Fibroblast of the conjunctiva (primary cell): ENCODE measurements around the gene ME3.
"Not testable (repeated sequence)": the region's sequence is repeated elsewhere in the genome, so short reads cannot be mapped to it uniquely, and the experiment has no call there.

Source experiments
- DNase-seq: peaks from one replicate; pipeline ENCODE4 v3.0.0-alpha.2; 2010; ENCODE audit warnings: low read depth

The ME3 gene

GRCh38 chr11:86587264-86588193 lies 84.9 kb downstream of the ME3 start:
- DNase-seq = no peak

- no peak for DNase-seq
Measured at GRCh38 chr11:86586307-86586706, 86.1 kb downstream of the ME3 start.

GRCh38 chr11:86582898-86583297 lies 89.5 kb downstream of the ME3 start:
- no peak for DNase-seq

DNA sequence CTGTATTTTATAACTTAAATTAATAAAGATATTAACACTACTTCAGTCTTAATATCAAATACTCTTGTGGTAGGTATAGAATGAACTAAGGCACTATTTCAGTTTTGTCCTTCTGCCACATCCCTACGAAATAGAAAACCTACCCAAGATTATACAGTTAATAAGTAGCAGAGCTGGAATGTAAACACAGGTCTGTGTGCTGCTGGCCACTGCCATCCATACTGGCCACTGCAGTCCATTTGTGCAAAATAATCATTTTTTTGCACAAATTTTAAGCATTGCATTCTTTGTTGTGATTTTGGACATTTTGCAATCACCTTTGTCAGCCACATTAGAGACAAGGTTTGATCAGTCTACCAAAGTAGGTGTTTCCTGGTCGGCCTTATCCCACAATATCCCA lies 91.9 kb downstream of the ME3 start:
- DNase-seq = no peak

DNA sequence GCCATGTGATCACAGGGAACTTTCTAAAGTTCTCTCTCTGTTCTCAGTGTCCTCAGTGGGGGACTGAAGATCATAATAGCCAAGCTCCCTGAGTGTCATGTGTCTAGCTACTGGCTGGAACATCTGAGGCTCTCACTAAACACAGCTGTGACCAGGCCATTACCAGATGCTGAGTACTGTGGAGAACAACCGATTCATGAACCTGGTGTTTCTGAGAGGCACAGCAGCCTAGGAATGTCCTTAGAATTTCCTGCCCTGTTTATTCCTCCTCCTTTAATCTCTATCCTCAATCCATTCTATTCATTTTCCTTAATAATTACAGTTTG lies 93.0 kb downstream of the ME3 start:
- DNase-seq = no peak

DNA sequence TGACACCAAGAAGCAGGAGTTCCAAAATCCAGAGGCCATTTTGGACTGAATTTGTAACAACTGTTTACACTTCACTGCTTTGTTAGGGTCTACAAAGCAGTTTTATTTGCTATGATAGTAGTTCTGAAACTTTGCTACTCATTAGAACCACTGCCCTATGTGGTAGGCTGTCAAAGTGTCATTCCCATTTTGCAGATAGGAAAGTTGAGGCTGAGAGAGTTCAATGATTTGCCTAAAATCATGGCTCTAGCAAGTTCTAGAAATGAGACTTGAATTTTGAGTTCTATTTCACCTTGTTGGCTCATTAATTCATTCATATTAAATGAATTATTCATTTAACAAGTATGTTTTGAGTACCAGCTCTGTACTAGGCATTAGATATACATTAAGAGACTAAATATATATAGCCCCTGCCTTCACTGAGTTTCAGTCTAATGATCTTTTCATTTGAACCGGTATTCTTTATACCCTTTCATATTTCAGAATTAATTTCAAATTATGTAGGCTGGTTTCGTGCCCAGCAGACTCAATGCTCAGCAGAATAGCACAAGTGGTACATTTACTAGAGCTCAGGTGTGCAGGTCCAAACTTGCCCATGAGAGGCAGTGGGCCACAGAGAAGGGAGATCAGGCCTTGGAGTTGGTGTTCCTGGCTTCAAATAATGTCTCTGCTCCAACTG lies 93.5 kb downstream of the ME3 start:
- no peak for DNase-seq

DNA sequence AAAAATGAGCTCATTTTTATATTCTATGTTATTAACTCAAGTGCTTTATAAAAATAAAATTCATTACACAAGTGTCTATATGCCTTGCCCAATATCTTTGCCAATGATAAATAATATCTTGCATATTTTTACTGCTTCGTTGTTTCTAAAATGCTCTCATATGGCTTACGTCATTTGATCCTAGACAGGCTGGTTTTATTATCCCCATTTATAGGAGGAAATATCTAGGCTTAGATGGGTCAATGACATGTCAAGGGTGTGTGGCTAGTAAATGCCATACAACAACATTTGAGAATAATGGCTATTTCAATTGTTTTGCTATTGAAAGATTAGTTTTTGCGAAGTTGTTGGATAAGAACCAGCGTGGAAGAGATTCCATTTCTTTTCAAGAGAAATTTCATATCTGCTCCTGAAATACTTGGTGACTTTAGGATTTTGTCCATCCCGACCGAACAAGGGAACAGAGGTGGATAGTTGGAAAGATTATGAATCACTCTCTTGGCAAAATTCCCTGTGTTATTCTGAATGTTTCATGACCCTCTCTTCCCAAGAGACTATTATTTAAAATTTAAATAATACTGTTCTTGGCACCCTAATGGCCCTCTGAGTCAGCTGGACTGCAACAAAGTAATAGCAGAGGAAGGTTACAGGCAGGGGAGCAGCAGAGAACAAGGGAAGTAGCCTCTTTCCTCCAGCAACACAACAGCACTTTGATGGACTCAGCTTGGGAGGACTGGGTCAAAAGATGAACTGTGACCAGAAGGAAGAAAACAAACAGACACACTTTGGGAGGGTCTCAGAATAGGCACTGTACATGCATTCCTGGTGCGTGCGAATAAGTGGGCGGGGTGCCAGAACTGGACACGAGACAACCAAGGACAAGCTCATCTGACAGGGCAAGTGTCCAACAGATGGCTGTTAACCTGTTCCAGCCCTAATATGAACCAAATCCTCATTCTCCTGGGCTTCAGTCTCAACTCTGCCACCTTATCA lies 94.5 kb downstream of the ME3 start:
- DNase-seq = peak; percentile 84

DNA sequence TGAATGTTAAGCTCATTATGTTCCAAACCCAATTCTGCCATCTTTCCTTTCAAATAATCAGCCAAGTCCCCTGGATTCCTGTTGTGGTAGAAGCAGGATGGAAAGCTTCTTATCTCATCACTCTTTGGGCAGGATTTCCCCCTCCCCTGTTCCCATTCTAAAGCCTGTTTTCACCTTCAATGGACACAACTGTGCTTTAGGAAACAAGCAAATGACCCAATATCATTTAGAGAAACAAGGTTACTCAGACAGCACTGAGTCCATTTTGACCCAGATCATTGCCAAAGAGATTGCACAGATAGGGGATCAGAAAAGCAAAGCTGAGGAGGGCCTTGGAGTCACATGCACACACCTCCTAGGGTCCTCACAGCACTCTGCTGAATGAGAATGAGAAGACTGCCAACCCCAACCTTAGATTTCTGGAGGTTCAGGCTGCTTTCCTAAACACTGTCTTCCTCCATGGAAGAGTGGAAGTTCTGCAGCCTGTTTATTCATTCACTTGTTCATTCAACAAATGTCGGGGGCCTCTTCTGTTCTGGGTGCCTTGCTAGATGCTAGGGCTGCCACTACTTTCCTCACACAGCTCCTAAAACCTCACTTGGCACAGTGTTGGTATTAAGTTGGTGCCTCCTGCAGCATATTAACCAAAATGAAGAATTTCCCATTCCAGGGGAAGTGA lies 95.3 kb downstream of the ME3 start:
- no peak for DNase-seq

DNA sequence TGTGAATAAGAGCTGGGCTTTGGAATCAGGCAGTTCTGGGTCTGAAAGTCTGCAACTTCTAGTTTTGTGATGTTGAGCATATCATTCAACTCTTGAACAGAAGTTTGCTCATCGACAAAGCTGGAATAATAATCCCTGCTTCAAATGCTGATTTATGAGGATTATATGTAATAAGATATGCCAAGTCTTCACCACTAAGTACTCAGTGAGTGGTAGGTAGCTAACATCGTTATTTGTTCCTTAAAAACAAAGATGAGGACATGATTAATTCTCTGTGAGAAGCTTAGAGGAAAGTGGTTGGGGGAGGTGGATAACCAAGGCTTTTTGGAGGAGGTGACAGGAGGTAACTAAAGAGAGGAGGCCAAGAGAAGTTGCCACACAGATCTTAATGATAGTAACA lies 96.5 kb downstream of the ME3 start:
- no peak for DNase-seq

DNA sequence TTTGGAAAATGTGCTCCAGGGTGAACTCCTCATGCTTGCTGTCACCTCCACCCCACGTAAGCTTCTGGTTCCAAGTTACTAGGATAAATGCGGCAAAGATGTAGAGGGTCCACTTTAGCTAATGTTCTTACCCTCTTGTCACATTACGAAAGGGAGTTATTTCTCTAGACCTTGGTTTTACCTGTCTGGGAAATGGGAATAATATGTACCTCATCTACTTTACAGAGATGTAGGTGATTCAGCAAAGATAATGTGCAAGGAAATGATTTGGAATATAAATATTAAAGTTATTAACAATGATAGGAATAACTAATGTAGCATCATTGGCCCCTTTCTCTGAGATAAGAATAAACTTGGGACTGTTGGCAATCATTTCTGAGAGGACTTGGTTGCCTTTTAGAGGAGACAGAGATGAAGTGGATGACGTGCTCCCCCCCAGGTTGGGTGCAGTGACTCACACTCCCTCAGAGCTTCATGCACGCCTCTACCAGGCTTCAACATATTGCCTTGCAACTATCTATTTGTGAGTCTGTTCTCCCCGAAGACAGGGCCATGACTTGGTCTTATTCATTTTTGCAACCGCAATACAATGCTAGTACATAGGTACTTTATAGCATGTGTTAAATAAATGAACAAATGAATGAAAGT lies 97.1 kb downstream of the ME3 start:
- DNase-seq = no peak

- no peak for DNase-seq
Measured at GRCh38 chr11:86574493-86575207, 97.8 kb downstream of the ME3 start.

- DNase-seq = no peak
Measured at GRCh38 chr11:86571273-86571948, 101.0 kb downstream of the ME3 start.

DNA sequence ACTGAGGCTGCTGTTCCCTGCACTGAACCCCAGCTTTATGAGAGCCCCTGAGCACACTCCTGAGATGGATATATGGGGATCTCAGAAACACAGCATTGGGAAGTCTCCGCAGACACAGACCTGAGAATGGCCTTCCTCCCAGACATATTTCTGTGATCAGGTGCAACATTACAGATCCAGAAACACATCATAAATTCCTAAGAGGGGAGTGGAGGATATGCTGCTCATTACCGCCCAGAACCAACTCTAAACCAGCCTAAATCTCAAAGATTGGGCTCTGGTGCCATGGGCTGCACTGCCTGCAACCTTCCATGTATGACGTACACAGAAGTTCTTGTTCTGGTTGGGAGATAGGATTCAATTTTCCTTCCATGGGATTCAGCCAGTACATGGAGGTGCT lies 102.0 kb downstream of the ME3 start:
- DNase-seq = no peak

GRCh38 chr11:86570020-86570419 lies 102.4 kb downstream of the ME3 start:
- DNase-seq = no peak

DNA sequence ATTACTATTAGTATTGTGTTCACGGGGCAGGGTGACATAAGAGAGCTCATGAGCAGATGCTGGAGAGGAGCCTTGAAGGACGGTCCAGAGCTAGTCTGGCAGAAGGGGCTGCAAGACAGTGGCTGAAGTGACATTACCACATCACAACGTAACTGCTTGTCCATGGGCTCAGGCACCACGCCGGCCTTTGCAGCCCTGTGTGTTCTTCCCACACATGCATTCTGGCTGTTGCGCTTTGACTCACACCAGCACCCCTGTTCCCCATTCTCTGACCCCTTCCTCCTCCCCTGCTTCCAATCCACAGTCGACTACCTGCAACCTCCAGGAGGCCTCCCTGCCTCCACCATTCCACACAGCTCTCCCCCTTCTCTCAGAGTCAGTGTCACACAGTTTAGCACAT lies 103.3 kb downstream of the ME3 start:
- DNase-seq = no peak

DNA sequence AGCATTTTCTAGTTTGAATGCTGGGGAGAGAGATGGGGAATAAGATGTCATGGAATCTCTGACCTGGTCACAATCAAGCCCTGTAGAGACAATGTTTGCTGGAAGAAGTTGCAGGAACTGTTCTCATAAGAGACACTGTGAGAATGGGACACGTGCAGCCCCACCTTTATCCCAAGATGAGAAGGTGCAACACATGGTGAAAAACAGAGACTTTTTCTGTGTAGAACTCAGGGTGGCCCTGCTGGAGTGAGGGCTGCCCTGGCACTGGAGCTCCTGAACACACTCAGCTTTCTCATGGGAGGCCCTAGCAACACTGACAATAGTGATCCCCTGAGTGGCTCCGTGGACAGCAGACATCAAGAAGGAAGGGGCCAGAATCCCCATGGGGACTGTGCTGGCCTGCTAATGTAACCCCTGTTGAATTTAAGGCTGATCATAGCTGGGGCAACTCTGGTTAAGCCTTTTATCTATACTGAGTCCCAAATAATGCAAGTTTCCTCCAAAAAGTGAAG lies 106.6 kb downstream of the ME3 start:
- no peak for DNase-seq

GRCh38 chr11:86565388-86565787 lies 107.0 kb downstream of the ME3 start:
- no peak for DNase-seq

DNA sequence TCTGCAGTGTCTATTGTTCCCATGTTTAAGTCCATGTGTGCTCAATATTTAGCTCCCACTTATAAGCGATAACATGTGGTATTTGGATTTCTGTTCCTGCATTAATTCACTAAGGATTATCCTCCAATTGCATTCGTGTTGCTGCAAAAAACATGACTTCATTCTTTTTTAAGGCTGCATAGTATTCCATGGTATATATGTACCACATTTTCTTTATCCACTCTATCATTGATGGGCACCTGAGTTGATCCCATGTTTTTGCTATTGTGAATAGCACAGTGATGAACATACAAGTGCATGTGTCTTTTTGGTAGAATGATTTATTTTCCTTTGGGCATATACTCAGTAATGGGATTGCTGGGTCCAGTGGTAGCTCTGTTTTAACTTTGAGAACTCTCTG lies 109.6 kb downstream of the ME3 start:
- DNase-seq = not testable (repeated sequence)

- DNase-seq = no peak
Measured at GRCh38 chr11:86559311-86559945, 113.0 kb downstream of the ME3 start.
